ENCODE results near the gene CAPN1. TPM values are rescaled to one million over a fixed set of nuclear protein-coding genes. Genes with fewer than 3 reads are reported as not detected.

The CAPN1 gene
- total and polyA plus RNA-seq, 2 donors (not counting 1 experiment from before 2014, with no cell fraction given) = 70.3 to 94.5 TPM

DNA sequence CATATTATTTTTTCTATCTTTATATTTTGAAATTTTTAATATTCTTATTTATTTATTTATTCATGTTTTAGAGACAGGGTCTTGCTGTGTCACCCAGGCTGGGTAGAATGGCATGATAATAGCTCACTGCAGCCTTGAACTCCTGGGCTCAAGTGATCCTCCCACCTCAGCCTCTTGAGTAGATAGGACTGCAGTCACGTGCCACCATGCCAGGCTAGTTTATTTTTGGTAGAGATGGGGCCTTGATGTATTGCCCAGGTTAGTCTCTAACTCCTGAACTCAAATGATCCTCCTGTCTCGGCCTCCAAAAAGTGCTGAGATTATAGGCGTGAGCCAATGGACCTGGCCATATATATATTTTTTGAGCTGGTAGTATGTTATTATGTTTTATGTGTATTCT, 14.1 kb upstream of the CAPN1 start:
- Histone ChIP-seq H3K9ac (ENCODE audit: insufficient read depth, low read length) (no peak overlapping the region), H3K79me2 (ENCODE audit: control insufficient read depth, insufficient read depth, low read length) (no peaks in the 10 kb centered on the region), H3K4me1 (ENCODE audit: control insufficient read depth, extremely low read depth, insufficient read depth, low read length) (peaks cover 3% of the 10 kb centered on the region), H3K9me3 (ENCODE audit: control insufficient read depth, insufficient read depth, low read depth, low read length) (no peaks in the 10 kb centered on the region), H3K27me3 (ENCODE audit: control insufficient read depth, insufficient read depth, low read length) (no peaks in the 10 kb centered on the region), H3K4me3 (replicated peaks in 1 of 4; ENCODE audit: control extremely low read depth in 1 of 4, insufficient read depth in 1 of 4, low read depth in 3 of 4, low read length in 4 of 4) (no peak overlapping the region), H4K20me1 (ENCODE audit: control insufficient read depth, extremely low read depth, insufficient read depth, low read length) (no peaks in the 10 kb centered on the region), H3K4me2 (ENCODE audit: extremely low read depth, insufficient read depth, low read length) (no peak overlapping the region), H3K36me3 (ENCODE audit: control insufficient read depth, insufficient read depth, low read length) (no peaks in the 10 kb centered on the region), H2AFZ (ENCODE audit: low read length) (no peak overlapping the region), H3K27ac (ENCODE audit: insufficient read depth, low read length) (no peak overlapping the region)
- no peak for TF ChIP-seq EZH2 (IDR thresholded peaks at IDR 0.05; ENCODE audit: low read length, missing control alignments)
- TF ChIP-seq, protein P1, sequence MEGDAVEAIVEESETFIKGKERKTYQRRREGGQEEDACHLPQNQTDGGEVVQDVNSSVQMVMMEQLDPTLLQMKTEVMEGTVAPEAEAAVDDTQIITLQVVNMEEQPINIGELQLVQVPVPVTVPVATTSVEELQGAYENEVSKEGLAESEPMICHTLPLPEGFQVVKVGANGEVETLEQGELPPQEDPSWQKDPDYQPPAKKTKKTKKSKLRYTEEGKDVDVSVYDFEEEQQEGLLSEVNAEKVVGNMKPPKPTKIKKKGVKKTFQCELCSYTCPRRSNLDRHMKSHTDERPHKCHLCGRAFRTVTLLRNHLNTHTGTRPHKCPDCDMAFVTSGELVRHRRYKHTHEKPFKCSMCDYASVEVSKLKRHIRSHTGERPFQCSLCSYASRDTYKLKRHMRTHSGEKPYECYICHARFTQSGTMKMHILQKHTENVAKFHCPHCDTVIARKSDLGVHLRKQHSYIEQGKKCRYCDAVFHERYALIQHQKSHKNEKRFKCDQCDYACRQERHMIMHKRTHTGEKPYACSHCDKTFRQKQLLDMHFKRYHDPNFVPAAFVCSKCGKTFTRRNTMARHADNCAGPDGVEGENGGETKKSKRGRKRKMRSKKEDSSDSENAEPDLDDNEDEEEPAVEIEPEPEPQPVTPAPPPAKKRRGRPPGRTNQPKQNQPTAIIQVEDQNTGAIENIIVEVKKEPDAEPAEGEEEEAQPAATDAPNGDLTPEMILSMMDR (conservative IDR thresholded peaks at IDR 0.05 in 1 of 2, IDR thresholded peaks at IDR 0.05 in 1 of 2; ENCODE audit: low read depth in 1 of 2, low read length in 2 of 2) = no peak
- DNase-seq (ENCODE audit: low read depth in 2 of 2) = no peak

DNA sequence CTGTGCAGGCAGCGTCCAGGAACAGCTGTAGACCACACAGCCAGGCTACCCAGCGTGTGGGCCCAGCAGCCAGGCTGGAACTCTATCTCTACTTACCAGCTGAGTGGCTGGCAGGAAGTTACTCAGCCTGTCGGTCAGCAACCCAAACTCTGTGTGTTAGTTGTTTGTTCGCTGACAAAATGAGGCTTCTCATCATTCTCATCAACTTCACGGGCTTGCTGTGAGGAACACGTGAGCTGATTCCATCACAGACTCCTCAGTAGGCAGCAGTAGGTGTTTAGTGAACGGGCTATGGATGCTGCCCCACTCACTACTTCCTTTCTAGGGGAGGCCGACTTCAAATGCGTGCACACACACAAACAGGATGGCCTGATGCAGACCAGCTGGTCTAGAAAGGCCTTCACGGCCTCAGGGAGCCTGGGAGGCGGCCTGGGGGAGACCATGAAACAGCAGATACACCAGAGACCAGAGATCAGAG, 12.5 kb upstream of the CAPN1 start:
- H3K27ac ChIP-seq (ENCODE audit: insufficient read depth, low read length) = peak overlapping the region; percentile 8
- no peaks in the 10 kb centered on the region for H3K27me3 ChIP-seq (ENCODE audit: control insufficient read depth, insufficient read depth, low read length)
- H3K4me3 ChIP-seq (replicated peaks in 1 of 4; ENCODE audit: control extremely low read depth in 1 of 4, insufficient read depth in 1 of 4, low read depth in 3 of 4, low read length in 4 of 4) = no peak overlapping the region
- TF ChIP-seq, protein P1 (conservative IDR thresholded peaks at IDR 0.05 in 1 of 2, IDR thresholded peaks at IDR 0.05 in 1 of 2; ENCODE audit: low read depth in 1 of 2, low read length in 2 of 2) = no peak
- TF ChIP-seq EZH2 (IDR thresholded peaks at IDR 0.05; ENCODE audit: low read length, missing control alignments) = no peak
- no peak overlapping the region for H3K9ac ChIP-seq (ENCODE audit: insufficient read depth, low read length)
- no peaks in the 10 kb centered on the region for H4K20me1 ChIP-seq (ENCODE audit: control insufficient read depth, extremely low read depth, insufficient read depth, low read length)
- H3K36me3 ChIP-seq (ENCODE audit: control insufficient read depth, insufficient read depth, low read length) = no peaks in the 10 kb centered on the region
- peak in 1 of 2 donors; percentile 39 for DNase-seq (ENCODE audit: low read depth in 2 of 2)
- H3K4me2 ChIP-seq (ENCODE audit: extremely low read depth, insufficient read depth, low read length) = no peak overlapping the region
- H3K4me1 ChIP-seq (ENCODE audit: control insufficient read depth, extremely low read depth, insufficient read depth, low read length) = peaks cover 3% of the 10 kb centered on the region
- H3K9me3 ChIP-seq (ENCODE audit: control insufficient read depth, insufficient read depth, low read depth, low read length) = no peaks in the 10 kb centered on the region
- H2AFZ ChIP-seq (ENCODE audit: low read length) = peak overlapping the region; percentile 85
- no peaks in the 10 kb centered on the region for H3K79me2 ChIP-seq (ENCODE audit: control insufficient read depth, insufficient read depth, low read length)

DNA sequence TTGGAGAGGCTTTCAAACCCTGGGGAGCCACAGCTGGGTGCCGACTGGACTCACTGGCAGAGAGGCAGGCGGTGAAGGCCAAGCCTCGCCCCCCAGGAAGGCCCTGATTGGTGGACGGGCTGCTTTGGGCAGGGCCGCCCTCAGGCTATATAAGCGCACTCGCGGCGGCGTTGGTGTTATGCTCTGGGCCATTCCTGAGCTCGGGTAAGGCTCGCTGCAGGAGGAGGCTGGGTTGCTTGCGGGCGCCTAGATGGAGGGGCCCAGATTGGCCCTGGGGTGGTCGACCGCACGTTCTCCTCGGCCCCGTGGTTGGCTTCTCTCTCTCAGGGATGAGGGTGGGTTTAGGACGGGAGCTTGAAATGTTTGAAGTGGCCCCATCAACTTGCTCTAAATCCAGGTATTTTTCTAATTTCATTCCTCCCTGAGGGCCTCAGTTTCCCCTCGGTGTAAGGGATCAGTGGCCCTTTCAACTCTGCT, 11.6 kb upstream of the CAPN1 start, which contains the start of gene SPDYC:
SPDYC (plus strand) TSS at position 176 of the 477 bp plus-strand sequence. CDS start 1,125 bp downstream, outside the sequence.
- H3K27me3 ChIP-seq (ENCODE audit: control insufficient read depth, insufficient read depth, low read length) = no peaks in the 10 kb centered on the region
- H3K9me3 ChIP-seq (ENCODE audit: control insufficient read depth, insufficient read depth, low read depth, low read length) = no peaks in the 10 kb centered on the region
- H3K4me1 ChIP-seq (ENCODE audit: control insufficient read depth, extremely low read depth, insufficient read depth, low read length) = peaks cover 3% of the 10 kb centered on the region
- no peaks in the 10 kb centered on the region for H3K79me2 ChIP-seq (ENCODE audit: control insufficient read depth, insufficient read depth, low read length)
- H2AFZ ChIP-seq (ENCODE audit: low read length) = peak within 1 kb of the TSS; percentile 85
- H3K4me3 ChIP-seq (replicated peaks in 1 of 4; ENCODE audit: control extremely low read depth in 1 of 4, insufficient read depth in 1 of 4, low read depth in 3 of 4, low read length in 4 of 4) = no peak within 1 kb of the TSS
- no peaks in the 10 kb centered on the region for H4K20me1 ChIP-seq (ENCODE audit: control insufficient read depth, extremely low read depth, insufficient read depth, low read length)
- no peak within 1 kb of the TSS for H3K9ac ChIP-seq (ENCODE audit: insufficient read depth, low read length)
- peak within 1 kb of the TSS; percentile 8 for H3K27ac ChIP-seq (ENCODE audit: insufficient read depth, low read length)
- H3K36me3 ChIP-seq (ENCODE audit: control insufficient read depth, insufficient read depth, low read length) = no peaks in the 10 kb centered on the region
- H3K4me2 ChIP-seq (ENCODE audit: extremely low read depth, insufficient read depth, low read length) = no peak within 1 kb of the TSS
- no peak for DNase-seq (ENCODE audit: low read depth in 2 of 2)
- no peak for TF ChIP-seq EZH2 (IDR thresholded peaks at IDR 0.05; ENCODE audit: low read length, missing control alignments)
- TF ChIP-seq, protein P1 (conservative IDR thresholded peaks at IDR 0.05 in 1 of 2, IDR thresholded peaks at IDR 0.05 in 1 of 2; ENCODE audit: low read depth in 1 of 2, low read length in 2 of 2) = no peak
